ENCODE data around the gene TNS3. TPM values are rescaled to one million over a fixed set of nuclear protein-coding genes. Genes with fewer than 3 reads are reported as not detected.

TNS3 gene
- total and polyA plus RNA-seq, 2 of the 13 experiments (the other 11 are each of a cell fraction or from before 2014, with no cell fraction given): 52.9 to 55.7 TPM

- TF ChIP-seq, protein P1, sequence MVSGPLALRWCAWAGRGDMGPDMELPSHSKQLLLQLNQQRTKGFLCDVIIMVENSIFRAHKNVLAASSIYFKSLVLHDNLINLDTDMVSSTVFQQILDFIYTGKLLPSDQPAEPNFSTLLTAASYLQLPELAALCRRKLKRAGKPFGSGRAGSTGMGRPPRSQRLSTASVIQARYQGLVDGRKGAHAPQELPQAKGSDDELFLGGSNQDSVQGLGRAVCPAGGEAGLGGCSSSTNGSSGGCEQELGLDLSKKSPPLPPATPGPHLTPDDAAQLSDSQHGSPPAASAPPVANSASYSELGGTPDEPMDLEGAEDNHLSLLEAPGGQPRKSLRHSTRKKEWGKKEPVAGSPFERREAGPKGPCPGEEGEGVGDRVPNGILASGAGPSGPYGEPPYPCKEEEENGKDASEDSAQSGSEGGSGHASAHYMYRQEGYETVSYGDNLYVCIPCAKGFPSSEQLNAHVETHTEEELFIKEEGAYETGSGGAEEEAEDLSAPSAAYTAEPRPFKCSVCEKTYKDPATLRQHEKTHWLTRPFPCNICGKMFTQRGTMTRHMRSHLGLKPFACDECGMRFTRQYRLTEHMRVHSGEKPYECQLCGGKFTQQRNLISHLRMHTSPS (CRISPR knock-in tag; IDR thresholded peaks at IDR 0.05; ENCODE audit: low read depth): peak; percentile 58; the same call in 1 of the 2 replicates
- TF ChIP-seq, protein P2, sequence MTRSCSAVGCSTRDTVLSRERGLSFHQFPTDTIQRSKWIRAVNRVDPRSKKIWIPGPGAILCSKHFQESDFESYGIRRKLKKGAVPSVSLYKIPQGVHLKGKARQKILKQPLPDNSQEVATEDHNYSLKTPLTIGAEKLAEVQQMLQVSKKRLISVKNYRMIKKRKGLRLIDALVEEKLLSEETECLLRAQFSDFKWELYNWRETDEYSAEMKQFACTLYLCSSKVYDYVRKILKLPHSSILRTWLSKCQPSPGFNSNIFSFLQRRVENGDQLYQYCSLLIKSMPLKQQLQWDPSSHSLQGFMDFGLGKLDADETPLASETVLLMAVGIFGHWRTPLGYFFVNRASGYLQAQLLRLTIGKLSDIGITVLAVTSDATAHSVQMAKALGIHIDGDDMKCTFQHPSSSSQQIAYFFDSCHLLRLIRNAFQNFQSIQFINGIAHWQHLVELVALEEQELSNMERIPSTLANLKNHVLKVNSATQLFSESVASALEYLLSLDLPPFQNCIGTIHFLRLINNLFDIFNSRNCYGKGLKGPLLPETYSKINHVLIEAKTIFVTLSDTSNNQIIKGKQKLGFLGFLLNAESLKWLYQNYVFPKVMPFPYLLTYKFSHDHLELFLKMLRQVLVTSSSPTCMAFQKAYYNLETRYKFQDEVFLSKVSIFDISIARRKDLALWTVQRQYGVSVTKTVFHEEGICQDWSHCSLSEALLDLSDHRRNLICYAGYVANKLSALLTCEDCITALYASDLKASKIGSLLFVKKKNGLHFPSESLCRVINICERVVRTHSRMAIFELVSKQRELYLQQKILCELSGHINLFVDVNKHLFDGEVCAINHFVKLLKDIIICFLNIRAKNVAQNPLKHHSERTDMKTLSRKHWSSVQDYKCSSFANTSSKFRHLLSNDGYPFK (CRISPR knock-in tag; IDR thresholded peaks at IDR 0.05; ENCODE audit: borderline replicate concordance): no peak
- TF ChIP-seq NFYC (CRISPR knock-in tag; IDR thresholded peaks at IDR 0.05) (no peak), ZNF335 (CRISPR knock-in tag; IDR thresholded peaks at IDR 0.05) (peak; percentile 95), CCDC6 (CRISPR knock-in tag; IDR thresholded peaks at IDR 0.05) (no peak), KMT2B (CRISPR knock-in tag; IDR thresholded peaks at IDR 0.05) (no peak), BCL6 (CRISPR knock-in tag; IDR thresholded peaks at IDR 0.05) (0 out of 2 replicates have a peak, but pooled peaks have one; percentile 13), ZNF576 (CRISPR knock-in tag; IDR thresholded peaks at IDR 0.05) (no peak), SKI (IDR thresholded peaks at IDR 0.05; ENCODE audit: partially characterized antibody) (peak; percentile 59), RXRA (CRISPR knock-in tag; IDR thresholded peaks at IDR 0.05) (peak; percentile 74), ZNF572 (CRISPR knock-in tag; IDR thresholded peaks at IDR 0.05) (no peak), NRL (CRISPR knock-in tag; IDR thresholded peaks at IDR 0.05; ENCODE audit: borderline replicate concordance) (no peak), AKAP8 (CRISPR knock-in tag; IDR thresholded peaks at IDR 0.05) (no peak), ZNF12 (CRISPR knock-in tag; IDR thresholded peaks at IDR 0.05) (no peak), HDAC1 (CRISPR knock-in tag; IDR thresholded peaks at IDR 0.05) (no peak), ZBTB10 (CRISPR knock-in tag; IDR thresholded peaks at IDR 0.05; ENCODE audit: borderline replicate concordance) (no peak), AHR (CRISPR knock-in tag; IDR thresholded peaks at IDR 0.05) (no peak), RAD21 (CRISPR knock-in tag; IDR thresholded peaks at IDR 0.05) (0 out of 2 replicates have a peak, but pooled peaks have one; percentile 16), ZC3H13 (CRISPR knock-in tag; IDR thresholded peaks at IDR 0.05) (no peak), GABPA (IDR thresholded peaks at IDR 0.05; ENCODE audit: low read depth, low read length) (no peak), GABPA (CRISPR knock-in tag; IDR thresholded peaks at IDR 0.05; ENCODE audit: low read depth) (no peak), ZNF556 (CRISPR knock-in tag; IDR thresholded peaks at IDR 0.05; ENCODE audit: borderline replicate concordance) (no peak), ZNF782 (CRISPR knock-in tag; IDR thresholded peaks at IDR 0.05; ENCODE audit: borderline replicate concordance) (no peak), ZNF101 (CRISPR knock-in tag; IDR thresholded peaks at IDR 0.05; ENCODE audit: borderline replicate concordance, low read depth) (no peak), LCORL (IDR thresholded peaks at IDR 0.05) (no peak), LCORL (CRISPR knock-in tag; IDR thresholded peaks at IDR 0.05) (no peak), ETV6 (CRISPR knock-in tag; conservative IDR thresholded peaks at IDR 0.05) (no peak)
Observed at GRCh38 chr7:47478017-47478344, 103.9 kb downstream of the TNS3 start (continued).

Measured in HepG2 (cell line).